ENCODE results near the gene TNK1. TPM values are rescaled to one million over a fixed set of nuclear protein-coding genes. Genes with fewer than 3 reads are reported as not detected.

TNK1 gene
- total RNA-seq, 1 experiment from 2014 or later = 10.1 TPM

DNA sequence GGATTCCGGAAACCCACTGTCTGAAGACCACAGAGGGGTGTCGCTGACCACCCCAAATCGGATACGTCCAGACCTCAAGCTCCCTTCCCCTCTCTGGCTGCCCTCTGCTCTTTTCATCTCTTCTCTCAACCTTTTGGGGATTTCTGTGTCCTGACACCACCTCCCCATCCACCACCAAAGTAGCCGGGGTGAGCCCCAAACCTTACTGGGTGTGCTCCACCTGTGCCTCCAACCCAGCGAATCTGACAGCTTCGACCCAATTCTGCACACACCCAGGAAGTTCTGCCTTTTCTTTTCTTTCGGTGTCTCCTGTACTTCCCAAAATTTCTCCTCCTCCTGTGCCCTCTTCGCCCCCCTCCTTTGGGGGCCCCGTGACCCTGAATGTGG is 28.4 kb upstream of the TNK1 start:
- Histone ChIP-seq H2BK120ac (ENCODE audit: low read depth, low read length, poor library complexity, severe bottlenecking) (no peak overlapping the region), H3T11ph (ENCODE audit: low read length) (no peak overlapping the region), H4K5ac (ENCODE audit: insufficient read length, low read depth, low read length) (no peak overlapping the region), H2AFZ (ENCODE audit: low read length) (no peak overlapping the region), H4K20me1 (ENCODE audit: control insufficient read depth, insufficient read depth, insufficient read length) (no peaks in the 10 kb centered on the region), H3K79me1 (ENCODE audit: insufficient read depth, low read depth, low read length, poor library complexity, severe bottlenecking) (no peaks in the 10 kb centered on the region), H2BK5ac (ENCODE audit: insufficient read length, low read length) (no peak overlapping the region), H3K23me2 (ENCODE audit: insufficient read length, low read depth, low read length, poor library complexity, severe bottlenecking) (peaks cover 12% of the 10 kb centered on the region), H3K4me1 (ENCODE audit: insufficient read depth, low read length) (0 out of 2 replicates have a peak, but pooled peaks cover 2% of the 10 kb centered on the region), H3K27ac (ENCODE audit: insufficient read length, low read depth, low read length) (no peak overlapping the region), H3K14ac (ENCODE audit: insufficient read depth, low read length) (no peak overlapping the region), H3K56ac (ENCODE audit: insufficient read length, low read depth, low read length) (no peak overlapping the region), H4K91ac (ENCODE audit: insufficient read length, low read depth, low read length) (no peak overlapping the region), H2AK5ac (ENCODE audit: insufficient read length, low read length) (no peak overlapping the region), H2BK15ac (ENCODE audit: low read depth, low read length) (no peak overlapping the region), H3K27me3 (ENCODE audit: insufficient read depth, low read length) (no peaks in the 10 kb centered on the region), H2BK12ac (ENCODE audit: insufficient read length, low read depth, low read length) (no peak overlapping the region), H3K4ac (ENCODE audit: low read depth, low read length) (no peak overlapping the region), H3K23ac (ENCODE audit: insufficient read length, low read depth, low read length) (no peak overlapping the region), H3K4me2 (ENCODE audit: insufficient read depth, insufficient read length, low read length) (peak overlapping the region; percentile 50), H3K79me2 (ENCODE audit: insufficient read depth, low read length) (no peaks in the 10 kb centered on the region; the same call in 1 of the 2 replicates), H3K9ac (ENCODE audit: extremely low read depth, insufficient read length, low read length) (no peak overlapping the region), H3K9me3 (ENCODE audit: control insufficient read depth, low read depth, low read length) (no peaks in the 10 kb centered on the region), H2BK20ac (ENCODE audit: low read depth, low read length, poor library complexity, severe bottlenecking) (no peak overlapping the region), H3K18ac (ENCODE audit: insufficient read length, low read depth, low read length) (no peak overlapping the region), H4K8ac (replicated peaks; ENCODE audit: insufficient read length, low read depth, low read length) (no peak overlapping the region)
- Mint-ChIP-seq H3K4me3 (peak overlapping the region; percentile 72 to 83), H3K4me1 (peaks cover 29 to 38% of the 10 kb centered on the region in 2 experiments), H3K9me3 (no peaks in the 10 kb centered on the region), H3K27me3 (ENCODE audit: low read depth) (peaks cover 8% of the 10 kb centered on the region), H3K36me3 (ENCODE audit: insufficient read depth in 1 of 3, low read depth in 3 of 3) (no peaks in the 10 kb centered on the region; a peak in 1 of 7 replicates), H3K27ac (peak overlapping the region in 1 of 3 experiments; percentile 51; a peak in 1 of 7 replicates)
- WGBS (ENCODE audit: extremely low coverage, insufficient read length, low lambda C conversion rate) = no CpG with 5 or more reads among the region's 10 CpGs
- TF ChIP-seq, protein P1, sequence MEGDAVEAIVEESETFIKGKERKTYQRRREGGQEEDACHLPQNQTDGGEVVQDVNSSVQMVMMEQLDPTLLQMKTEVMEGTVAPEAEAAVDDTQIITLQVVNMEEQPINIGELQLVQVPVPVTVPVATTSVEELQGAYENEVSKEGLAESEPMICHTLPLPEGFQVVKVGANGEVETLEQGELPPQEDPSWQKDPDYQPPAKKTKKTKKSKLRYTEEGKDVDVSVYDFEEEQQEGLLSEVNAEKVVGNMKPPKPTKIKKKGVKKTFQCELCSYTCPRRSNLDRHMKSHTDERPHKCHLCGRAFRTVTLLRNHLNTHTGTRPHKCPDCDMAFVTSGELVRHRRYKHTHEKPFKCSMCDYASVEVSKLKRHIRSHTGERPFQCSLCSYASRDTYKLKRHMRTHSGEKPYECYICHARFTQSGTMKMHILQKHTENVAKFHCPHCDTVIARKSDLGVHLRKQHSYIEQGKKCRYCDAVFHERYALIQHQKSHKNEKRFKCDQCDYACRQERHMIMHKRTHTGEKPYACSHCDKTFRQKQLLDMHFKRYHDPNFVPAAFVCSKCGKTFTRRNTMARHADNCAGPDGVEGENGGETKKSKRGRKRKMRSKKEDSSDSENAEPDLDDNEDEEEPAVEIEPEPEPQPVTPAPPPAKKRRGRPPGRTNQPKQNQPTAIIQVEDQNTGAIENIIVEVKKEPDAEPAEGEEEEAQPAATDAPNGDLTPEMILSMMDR (conservative IDR thresholded peaks at IDR 0.05) = peak; percentile 70; the same call in 2 of the 3 replicates
- DNase-seq = no peak

Data from H9 (cell line).